PC-9 (cell line): ENCODE measurements around the gene B4GALT6. TPM values are rescaled to one million over a fixed set of nuclear protein-coding genes. Genes with fewer than 3 reads are reported as not detected.

Experiments used
- BruUV-seq: library from RNA; stranded (reverse); fragments of 400-500 nt; replicated peaks from 2 replicates; lab custom pipeline; 2021; lab: Mats Ljungman, UMichigan
- CTCF ChIA-PET: fragments of 300-600 bp; sonication (Branson Sonifier 250); formaldehyde crosslinking; loops from one replicate; lab custom pipeline; 2022; ENCODE audit warnings: antibody characterized with exemption; lab: Charles Lee
- POLR2A ChIA-PET: fragments of 300-600 bp; sonication (Branson Sonifier 250); formaldehyde crosslinking; loops from one replicate; lab custom pipeline; 2022; ENCODE audit warnings: antibody characterized with exemption; ENCODE audit not compliant: unreplicated experiment; lab: Charles Lee
- DNase-seq, 2 experiments: peaks; one replicate each; pipeline versions ENCODE4 v3.0.0 to v3.0.0-alpha.2; 2015 to 2022; ENCODE audit warnings: mixed read lengths in 1 of 2
- H2AFZ ChIP-seq: fragments of 200-600 bp; sonication (generic); 2 replicates; pipeline ENCODE4 v1.8.1; 2017; ENCODE audit warnings: antibody characterized with exemption
- H3F3A ChIP-seq: fragments of 200-600 bp; sonication (generic); 2 replicates; pipeline ENCODE4 v1.8.1; 2017; ENCODE audit warnings: antibody characterized with exemption, mild to moderate bottlenecking, low read depth; ENCODE audit not compliant: insufficient read depth
- H3K27ac ChIP-seq: fragments of 200-600 bp; sonication (generic); 2 replicates; pipeline ENCODE4 v1.6.1; 2016; ENCODE audit warnings: mixed run types
- H3K27me3 ChIP-seq: fragments of 200-600 bp; sonication (generic); 2 replicates; pipeline ENCODE4 v1.6.1; 2016; ENCODE audit warnings: low read depth, mixed run types; ENCODE audit not compliant: insufficient read depth
- H3K36me3 ChIP-seq: fragments of 200-600 bp; sonication (generic); 2 replicates; pipeline ENCODE4 v1.6.1; 2016; ENCODE audit warnings: low read depth, mixed run types
- H3K4me1 ChIP-seq: fragments of 200-600 bp; sonication (generic); replicated peaks from 2 replicates; pipeline ENCODE4 v1.6.1; 2016; ENCODE audit warnings: mixed run types; ENCODE audit not compliant: insufficient read depth
- H3K4me2 ChIP-seq: fragments of 200-600 bp; sonication (generic); 2 replicates; pipeline ENCODE4 v1.6.1; 2017; ENCODE audit warnings: mixed run types
- H3K4me3 ChIP-seq: fragments of 200-600 bp; sonication (generic); 2 replicates; pipeline ENCODE4 v1.6.1; 2016; ENCODE audit warnings: mixed run types
- H3K79me2 ChIP-seq: fragments of 200-600 bp; sonication (generic); 2 replicates; pipeline ENCODE4 v1.6.1; 2017; ENCODE audit warnings: low read depth, mixed run types
- H3K9me2 ChIP-seq: fragments of 200-600 bp; sonication (generic); 2 replicates; pipeline ENCODE4 v1.8.1; 2017; ENCODE audit warnings: mild to moderate bottlenecking; ENCODE audit not compliant: insufficient read depth
- H3K9me3 ChIP-seq: fragments of 200-600 bp; sonication (generic); 2 replicates; pipeline ENCODE4 v1.8.1; 2016; ENCODE audit warnings: low read depth; ENCODE audit not compliant: insufficient read depth
- H4K20me1 ChIP-seq: fragments of 200-600 bp; sonication (generic); 2 replicates; pipeline ENCODE4 v1.8.1; 2017; ENCODE audit not compliant: insufficient read depth
- EZH2 ChIP-seq: fragments of 200-600 bp; sonication (generic); IDR thresholded peaks from 2 replicates; pipeline ENCODE4 v1.8.0; 2017; ENCODE audit warnings: antibody characterized with exemption, low read depth
- intact Hi-C: fragments of 100-400 bp; cut with micrococcal nuclease; formaldehyde crosslinking; loops from one replicate; pipeline ENCODE4 v1.10.0; 2022; ENCODE audit not compliant: unreplicated experiment
- total RNA-seq: library from RNA; stranded (reverse); gene quantifications from 2 replicates; pipeline ENCODE4 v1.2.3, GENCODE V29; 2021
- TF ChIP-seq, protein P1 (sequence below): fragments of 200-600 bp; sonication (generic); conservative IDR thresholded peaks from 2 replicates; pipeline ENCODE4 v1.6.1; 2017; ENCODE audit warnings: mixed run types, antibody characterized with exemption, mild to moderate bottlenecking, moderate library complexity

Gene B4GALT6
- total RNA-seq, 1 experiment from 2014 or later: 5.3 TPM

DNA sequence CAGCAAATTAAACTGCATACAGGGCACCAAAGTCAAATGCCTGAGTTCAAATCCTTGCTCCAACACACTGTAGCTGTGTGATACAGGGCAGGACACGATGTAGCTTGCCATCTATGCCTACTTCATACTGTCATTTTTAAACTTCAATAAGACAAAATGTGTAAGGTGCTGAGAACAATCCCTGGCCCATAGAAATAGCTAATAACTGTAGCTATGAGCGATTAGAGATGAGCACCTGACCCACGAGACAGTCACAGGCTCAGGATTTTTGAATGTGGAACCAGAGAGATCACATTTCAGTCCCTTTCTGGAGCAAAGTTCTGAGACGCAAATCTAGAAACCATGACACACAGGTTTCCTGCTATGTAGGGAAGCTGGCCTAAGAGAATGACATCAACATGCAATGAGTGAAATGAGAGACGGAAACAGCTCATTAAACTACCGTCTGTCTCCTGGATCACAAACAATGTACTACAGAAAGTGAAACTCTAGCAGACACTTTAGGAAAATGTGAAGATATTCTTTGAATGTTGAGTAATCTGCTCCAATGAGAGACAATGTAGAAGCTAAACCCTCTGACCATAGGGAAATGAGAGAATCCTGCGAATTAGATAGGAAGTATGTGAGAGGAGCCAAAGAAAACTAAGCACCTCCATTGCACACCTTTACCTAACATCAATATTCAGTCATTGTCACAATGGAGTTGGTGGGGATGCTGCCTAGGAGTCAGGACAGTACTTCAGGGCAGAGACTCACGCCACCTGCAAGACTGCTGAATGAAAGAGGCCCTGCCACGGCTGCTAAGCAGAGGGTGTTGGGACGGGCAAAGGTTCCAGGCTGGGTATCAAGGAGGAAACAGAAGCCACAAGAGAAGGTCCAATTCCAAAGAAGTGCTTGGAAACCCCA is 25.5 kb downstream of the B4GALT6 start:
- TF ChIP-seq, protein P1, sequence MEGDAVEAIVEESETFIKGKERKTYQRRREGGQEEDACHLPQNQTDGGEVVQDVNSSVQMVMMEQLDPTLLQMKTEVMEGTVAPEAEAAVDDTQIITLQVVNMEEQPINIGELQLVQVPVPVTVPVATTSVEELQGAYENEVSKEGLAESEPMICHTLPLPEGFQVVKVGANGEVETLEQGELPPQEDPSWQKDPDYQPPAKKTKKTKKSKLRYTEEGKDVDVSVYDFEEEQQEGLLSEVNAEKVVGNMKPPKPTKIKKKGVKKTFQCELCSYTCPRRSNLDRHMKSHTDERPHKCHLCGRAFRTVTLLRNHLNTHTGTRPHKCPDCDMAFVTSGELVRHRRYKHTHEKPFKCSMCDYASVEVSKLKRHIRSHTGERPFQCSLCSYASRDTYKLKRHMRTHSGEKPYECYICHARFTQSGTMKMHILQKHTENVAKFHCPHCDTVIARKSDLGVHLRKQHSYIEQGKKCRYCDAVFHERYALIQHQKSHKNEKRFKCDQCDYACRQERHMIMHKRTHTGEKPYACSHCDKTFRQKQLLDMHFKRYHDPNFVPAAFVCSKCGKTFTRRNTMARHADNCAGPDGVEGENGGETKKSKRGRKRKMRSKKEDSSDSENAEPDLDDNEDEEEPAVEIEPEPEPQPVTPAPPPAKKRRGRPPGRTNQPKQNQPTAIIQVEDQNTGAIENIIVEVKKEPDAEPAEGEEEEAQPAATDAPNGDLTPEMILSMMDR: no peak
- no peak for TF ChIP-seq EZH2
- H4K20me1 ChIP-seq: no peaks in the 10 kb centered on the region
- no peaks in the 10 kb centered on the region for H3K79me2 ChIP-seq
- BruUV-seq: no TSS peak
- H3K4me1 ChIP-seq: 0 out of 2 replicates have a peak, but pooled peaks cover 4% of the 10 kb centered on the region
- H3K9me2 ChIP-seq: no peaks in the 10 kb centered on the region
- no peaks in the 10 kb centered on the region for H3K27me3 ChIP-seq
- intact Hi-C loops: no loop called here
- no peaks in the 10 kb centered on the region for H3K9me3 ChIP-seq
- DNase-seq: no peak
- H2AFZ ChIP-seq: no peak overlapping the region
- no peaks in the 10 kb centered on the region for H3K36me3 ChIP-seq
- H3K27ac ChIP-seq: no peak overlapping the region
- H3K4me2 ChIP-seq: no peak overlapping the region
- peaks cover 8% of the 10 kb centered on the region; the same call in 1 of the 2 replicates for H3F3A ChIP-seq
- ChIA-PET CTCF (no interaction called here), POLR2A (no interaction called here)
- H3K4me3 ChIP-seq: no peak overlapping the region

DNA sequence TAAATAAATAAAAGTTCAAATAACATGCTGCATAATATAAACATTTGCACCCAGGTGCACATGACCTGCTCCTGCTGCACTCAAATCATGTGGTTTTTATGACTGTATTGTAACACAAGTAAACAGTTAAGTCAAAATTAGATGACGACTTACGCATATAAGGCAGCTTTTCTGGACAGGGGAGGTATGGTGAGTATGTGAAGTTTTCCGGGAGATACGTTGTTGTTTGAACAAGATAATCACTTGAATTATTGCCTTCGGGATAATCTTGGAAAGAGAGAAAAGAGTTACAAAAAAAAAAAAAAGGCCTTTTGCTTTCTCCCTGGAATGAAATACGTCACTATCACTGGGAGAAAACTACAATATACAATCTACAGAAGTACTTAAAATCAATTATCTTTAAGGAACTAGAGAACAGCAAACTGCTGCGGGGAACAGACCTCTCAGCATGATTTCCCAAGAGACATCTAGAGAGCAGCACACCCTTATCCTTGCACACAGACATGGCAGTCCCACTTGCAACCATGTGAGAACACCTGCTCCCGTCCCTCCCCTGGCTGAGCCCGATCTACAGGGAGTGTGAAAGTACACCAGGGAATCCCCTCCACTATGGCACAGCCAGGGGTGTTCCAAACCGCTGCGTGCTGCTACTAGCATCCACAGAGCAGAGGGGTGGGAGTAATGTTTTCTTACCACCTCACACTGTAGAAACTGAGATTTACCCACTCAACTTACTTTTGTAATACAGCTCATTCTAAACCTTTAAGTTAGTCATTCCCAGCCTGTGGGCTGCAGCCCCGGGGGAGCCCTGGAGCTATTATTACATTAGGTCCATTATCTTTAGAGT is 26.3 kb downstream of the B4GALT6 start:
- Histone ChIP-seq H3K27me3 (no peaks in the 10 kb centered on the region), H2AFZ (no peak overlapping the region), H3K36me3 (no peaks in the 10 kb centered on the region), H3K9me3 (no peaks in the 10 kb centered on the region), H3K4me2 (no peak overlapping the region), H3K27ac (no peak overlapping the region), H3K79me2 (no peaks in the 10 kb centered on the region), H3K4me3 (no peak overlapping the region), H4K20me1 (no peaks in the 10 kb centered on the region), H3K4me1 (0 out of 2 replicates have a peak, but pooled peaks cover 4% of the 10 kb centered on the region), H3F3A (peaks cover 8% of the 10 kb centered on the region; the same call in 1 of the 2 replicates), H3K9me2 (no peaks in the 10 kb centered on the region)
- intact Hi-C loops: no loop called here
- no peak for TF ChIP-seq EZH2
- TF ChIP-seq, protein P1: no peak
- no TSS peak for BruUV-seq
- CTCF ChIA-PET: no interaction called here
- POLR2A ChIA-PET: no interaction called here
- DNase-seq: no peak

DNA sequence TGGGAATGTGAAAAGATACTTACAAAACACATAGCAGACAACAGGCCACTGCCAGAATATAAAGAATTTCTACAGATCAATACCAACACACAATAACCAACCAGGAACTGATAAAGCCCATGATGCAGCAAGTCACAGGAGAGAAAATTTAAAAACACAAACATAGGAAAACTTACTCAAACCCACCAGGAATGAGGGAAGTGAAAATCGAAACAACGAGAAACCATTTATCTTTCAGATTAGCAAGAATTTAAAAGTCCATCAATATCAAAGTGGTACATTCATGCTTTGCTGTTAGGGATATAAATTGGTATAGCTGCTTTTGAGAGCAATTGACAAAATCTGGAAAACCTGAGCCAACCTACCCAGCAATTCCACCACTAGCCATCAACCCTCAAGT is 27.6 kb downstream of the B4GALT6 start:
- no peaks in the 10 kb centered on the region for H3K79me2 ChIP-seq
- CTCF ChIA-PET: no interaction called here
- POLR2A ChIA-PET: no interaction called here
- H3K4me2 ChIP-seq: no peak overlapping the region
- H3K4me3 ChIP-seq: no peak overlapping the region
- H3K27me3 ChIP-seq: no peaks in the 10 kb centered on the region
- H3K9me2 ChIP-seq: no peaks in the 10 kb centered on the region
- H3F3A ChIP-seq: peaks cover 2% of the 10 kb centered on the region; the same call in 1 of the 2 replicates
- no peaks in the 10 kb centered on the region for H3K9me3 ChIP-seq
- H3K27ac ChIP-seq: no peak overlapping the region
- H2AFZ ChIP-seq: no peak overlapping the region
- H4K20me1 ChIP-seq: no peaks in the 10 kb centered on the region
- TF ChIP-seq, protein P1: no peak
- TF ChIP-seq EZH2: no peak
- no peak for DNase-seq
- intact Hi-C loops: no loop called here
- BruUV-seq: no TSS peak
- H3K4me1 ChIP-seq: 0 out of 2 replicates have a peak, but pooled peaks cover 3% of the 10 kb centered on the region
- no peaks in the 10 kb centered on the region for H3K36me3 ChIP-seq
